ENCODE results near the gene CELF2.

DNA sequence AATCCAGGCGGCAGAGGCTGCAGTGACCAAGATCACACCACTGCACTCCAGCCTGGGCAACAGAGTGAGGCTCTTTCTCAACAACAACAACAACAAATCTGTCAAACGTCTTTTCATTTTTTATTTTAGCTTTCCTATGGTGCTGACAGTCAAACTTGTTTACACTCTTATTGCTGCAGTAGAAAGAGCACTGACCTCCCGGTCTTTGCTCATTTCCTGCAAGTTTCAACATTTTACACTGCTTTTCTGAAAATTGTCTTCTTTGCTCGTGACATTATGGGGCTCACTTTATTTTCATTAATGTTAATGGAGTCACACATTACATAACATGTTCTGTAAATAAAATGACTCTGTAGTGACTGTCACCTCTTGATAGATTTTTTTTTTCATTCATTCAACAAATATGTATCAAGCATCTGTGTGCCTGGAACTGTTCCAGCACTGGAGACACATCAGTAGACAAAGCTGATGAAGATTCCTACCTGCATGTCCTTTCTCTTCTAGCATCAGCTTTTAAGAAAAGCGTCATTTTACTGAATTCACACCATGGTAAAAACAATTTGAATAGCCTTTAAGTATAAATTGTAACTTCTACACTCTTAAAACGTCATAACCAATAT, 277.3 kb downstream of the CELF2 start:
- TF ChIP-seq, protein P1, sequence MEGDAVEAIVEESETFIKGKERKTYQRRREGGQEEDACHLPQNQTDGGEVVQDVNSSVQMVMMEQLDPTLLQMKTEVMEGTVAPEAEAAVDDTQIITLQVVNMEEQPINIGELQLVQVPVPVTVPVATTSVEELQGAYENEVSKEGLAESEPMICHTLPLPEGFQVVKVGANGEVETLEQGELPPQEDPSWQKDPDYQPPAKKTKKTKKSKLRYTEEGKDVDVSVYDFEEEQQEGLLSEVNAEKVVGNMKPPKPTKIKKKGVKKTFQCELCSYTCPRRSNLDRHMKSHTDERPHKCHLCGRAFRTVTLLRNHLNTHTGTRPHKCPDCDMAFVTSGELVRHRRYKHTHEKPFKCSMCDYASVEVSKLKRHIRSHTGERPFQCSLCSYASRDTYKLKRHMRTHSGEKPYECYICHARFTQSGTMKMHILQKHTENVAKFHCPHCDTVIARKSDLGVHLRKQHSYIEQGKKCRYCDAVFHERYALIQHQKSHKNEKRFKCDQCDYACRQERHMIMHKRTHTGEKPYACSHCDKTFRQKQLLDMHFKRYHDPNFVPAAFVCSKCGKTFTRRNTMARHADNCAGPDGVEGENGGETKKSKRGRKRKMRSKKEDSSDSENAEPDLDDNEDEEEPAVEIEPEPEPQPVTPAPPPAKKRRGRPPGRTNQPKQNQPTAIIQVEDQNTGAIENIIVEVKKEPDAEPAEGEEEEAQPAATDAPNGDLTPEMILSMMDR (IDR thresholded peaks at IDR 0.05; ENCODE audit: poor library complexity): no peak
- TF ChIP-seq EZH2phosphoT487 (IDR thresholded peaks at IDR 0.05; ENCODE audit: low read depth, severe bottlenecking, unreplicated experiment): no peak

Measured in hepatocyte (in vitro differentiated cells).